Midbrain (tissue), 1 donor: ENCODE measurements around the gene EHMT1.

Experiments used
- DNase-seq: peaks from one replicate; lab custom pipeline; 2025; lab: John Stamatoyannopoulos, UW

Gene EHMT1

DNA sequence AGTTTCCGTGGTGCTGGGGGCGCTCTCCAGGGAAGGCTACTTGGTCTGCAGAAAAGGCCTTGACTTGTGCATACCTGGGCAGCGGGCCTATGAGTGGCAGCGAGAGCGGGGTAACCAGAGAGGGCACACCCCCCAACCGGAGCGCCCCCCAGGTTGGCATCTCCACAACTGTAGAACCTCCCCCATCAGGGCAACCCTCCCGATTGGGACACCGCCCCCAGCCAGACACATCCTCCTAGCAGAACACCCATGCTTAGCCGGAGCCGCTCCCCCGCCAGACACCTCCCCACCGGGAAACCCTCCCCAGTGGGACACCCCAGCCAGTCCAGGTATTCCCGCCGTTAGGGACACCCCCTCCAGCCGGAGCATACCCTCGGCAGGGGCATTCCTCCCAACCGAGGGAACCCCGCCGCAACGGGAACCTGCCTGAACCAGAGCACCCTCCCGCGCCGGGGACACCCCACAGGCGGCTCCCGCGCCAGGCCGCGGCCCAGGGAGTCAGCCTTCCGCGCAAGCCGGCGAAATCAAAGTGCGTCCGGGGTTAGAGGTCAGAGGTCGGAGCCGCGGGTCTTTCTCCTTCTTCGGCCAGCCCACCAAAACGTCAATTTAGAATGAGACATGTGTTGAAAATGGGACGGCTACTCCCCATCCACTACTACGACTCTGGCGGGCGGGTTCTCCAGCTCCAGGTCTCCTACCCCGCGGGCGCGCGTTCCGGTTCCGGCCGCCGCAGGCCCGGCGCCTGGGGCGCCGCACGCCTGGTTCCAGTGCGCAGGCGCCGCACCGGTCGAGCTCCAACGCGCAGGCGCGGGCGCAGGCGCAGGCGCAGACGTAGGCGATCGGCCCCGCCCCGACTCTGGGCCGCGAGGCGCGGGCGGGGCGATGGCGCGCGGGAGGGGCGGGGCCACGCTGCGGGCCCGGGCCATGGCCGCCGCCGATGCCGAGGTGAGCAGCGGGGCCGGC, at the start of gene EHMT1:
EHMT1 (plus strand) TSS at position 901 of the 963 bp plus-strand sequence; CDS start at position 925, 24 bp downstream.
- peak; percentile 85 for DNase-seq

DNA sequence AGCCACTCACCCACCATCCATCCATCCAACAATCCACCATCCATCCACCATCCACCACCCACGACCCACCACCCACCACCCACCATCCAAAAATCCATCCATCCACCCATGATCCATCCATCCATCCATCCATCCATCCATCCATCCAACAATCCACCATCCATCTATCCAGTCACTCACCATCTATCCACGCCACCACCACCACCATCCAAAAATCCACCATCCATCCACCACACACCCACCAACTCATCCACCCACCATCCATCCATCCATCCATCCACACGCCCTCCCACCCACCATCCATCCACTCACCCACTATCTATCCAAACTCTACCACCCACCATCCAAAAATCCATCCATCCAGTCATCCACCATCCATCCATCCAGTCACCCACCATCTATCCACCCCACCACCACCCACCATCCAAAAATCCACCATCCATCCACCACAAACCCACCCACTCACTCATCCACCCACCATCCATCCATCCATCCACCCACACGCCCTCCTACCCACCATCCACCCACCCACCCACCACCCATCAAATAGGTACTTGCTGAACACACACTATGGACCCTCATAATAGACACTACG, 49.1 kb upstream of the EHMT1 start:
- no peak for DNase-seq

DNA sequence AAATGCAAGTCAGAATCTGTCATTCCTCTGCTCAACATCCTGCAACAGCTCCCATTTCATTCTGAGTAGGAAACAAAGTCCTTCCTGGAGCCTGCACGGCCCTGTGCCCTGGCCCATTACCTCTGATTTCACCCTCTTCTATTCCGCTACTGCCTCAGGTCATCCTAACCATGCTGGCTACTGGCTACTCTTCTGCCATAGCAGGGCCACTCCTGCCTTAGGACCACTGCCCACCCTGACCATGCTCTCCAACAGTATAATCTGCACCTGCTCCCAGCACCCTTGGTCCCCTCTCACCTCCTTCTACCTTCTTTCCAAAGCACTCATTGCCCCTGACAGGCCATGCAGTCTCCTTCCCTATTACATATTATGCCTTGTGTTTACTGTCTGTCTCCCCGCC, 48.2 kb upstream of the EHMT1 start:
- DNase-seq, result no peak

DNA sequence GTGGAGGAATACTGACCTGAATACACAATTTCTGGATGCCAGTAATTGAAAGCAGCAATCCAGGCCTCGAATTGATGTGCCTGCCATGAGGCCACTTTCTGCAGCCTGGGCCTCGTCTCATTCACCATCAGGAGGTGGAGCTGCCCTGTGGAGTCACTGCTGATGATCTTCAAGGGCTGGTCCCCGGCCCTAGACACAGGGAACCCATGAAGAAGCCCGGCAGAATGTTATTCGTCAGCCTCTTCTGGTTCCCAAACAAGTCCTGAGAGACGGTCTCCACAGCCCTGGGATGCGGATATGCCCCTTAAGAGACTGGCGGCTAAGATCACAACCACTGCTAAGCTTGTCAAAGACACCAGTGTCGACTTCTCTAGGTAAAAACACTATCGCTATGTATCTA, 44.6 kb upstream of the EHMT1 start:
- DNase-seq, result no peak

DNA sequence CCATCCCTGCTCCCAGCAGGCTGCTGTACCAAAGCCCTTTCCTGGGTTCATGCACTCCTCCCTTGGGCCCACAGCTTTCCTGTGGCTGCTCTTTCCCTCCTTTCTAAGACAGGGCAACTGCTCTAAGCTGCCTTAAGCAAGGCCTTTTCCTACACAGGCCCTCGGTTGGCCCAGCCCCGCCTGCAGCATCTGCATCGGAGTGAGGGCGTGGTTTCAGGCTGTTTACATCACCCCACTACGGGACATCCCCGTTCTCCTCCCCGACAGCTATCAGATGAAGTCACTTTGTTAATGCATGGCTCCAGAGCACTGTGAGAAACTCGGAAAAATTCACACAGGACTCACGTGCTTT, 43.5 kb upstream of the EHMT1 start:
- peak; percentile 25 for DNase-seq

DNA sequence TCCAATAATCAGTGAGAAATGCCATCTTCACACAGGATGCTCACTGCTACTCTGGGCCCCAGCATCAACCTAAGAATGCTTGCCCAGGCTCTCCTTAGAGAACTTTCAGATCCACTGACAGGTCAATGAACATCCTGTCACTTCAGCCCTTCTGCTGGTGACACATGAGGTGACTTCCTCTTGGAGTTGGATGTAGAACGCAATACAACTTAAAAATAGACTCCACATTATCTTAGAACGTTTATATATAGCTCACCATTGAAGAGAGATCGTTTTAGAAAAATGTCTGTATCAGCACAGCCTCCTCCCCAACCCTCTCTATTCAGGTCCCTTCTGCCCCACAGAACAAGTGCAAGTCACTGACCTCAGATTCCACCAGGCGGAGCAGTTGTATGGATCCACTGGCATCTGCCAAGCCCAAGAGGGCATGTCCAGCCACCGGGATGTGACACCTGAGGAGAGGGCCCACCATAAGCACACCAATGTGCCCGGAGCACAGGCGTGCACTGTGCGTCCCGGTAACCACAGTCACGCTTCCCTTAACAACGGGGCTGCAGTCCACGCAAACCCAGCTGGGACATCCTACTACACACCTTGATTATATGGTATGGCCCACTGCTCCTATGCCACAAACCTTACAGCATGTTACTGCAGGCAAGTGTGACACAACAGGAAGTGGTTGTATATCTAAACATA, 42.9 kb upstream of the EHMT1 start:
- no peak for DNase-seq

DNA sequence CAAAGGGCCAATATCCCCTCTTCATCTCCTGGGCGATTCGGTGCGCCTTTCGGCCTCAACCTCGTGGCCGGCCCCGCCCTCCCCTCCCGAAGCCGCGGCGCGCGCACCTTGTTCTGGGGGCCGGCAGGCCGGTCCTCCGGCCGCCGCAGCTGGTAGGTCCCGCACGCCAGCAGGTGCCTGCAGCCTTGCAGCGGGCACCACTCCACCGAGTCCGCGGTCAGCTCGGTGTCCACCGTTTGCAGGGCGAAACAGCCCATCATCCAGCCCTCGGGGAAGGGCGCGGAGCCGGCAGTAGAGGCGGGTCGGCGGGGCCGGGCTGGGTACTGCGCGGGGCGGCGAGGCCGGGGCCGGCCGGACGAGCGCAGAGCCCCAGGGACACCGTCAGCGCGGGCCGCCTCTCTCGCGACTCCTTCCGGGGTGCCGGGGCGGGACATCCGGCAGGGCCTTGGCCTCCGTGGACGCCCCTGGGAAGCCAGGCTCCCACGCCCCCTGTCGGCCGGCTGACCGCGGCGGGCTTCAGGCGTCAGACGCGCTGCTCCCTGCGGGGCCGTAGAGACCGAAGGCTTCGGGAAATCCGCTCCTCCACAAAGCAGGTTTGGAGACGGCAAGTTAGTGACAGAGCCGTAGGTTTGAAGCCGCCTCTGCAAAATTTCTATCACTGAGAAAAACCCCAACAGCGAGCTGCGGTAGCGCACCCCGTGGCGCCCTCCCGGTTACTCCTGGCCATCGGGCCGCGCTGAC, 40.1 kb upstream of the EHMT1 start, which contains the start of gene DPH7:
DPH7 (minus strand) TSS at position 408 of the 741 bp plus-strand sequence; CDS start at position 260, 148 bp downstream.
- DNase-seq, result peak; percentile 97

DNA sequence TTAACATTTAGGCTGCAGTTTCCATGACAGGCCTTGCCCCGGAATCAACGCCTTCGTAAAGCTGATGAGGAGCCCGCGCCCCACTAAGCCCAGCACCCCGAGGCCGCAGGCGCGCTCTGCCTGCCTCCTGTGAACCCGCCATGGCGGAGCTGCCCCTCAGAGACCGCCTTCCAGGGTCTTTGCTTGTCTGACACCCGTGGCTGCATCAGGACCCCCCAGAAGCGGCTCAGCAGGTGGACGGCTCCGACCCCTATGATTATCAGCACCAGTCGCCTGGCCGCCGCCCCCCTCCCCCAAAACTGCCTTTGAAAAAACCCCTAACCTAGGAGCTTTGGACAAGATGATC, 39.6 kb upstream of the EHMT1 start:
- no peak for DNase-seq

DNA sequence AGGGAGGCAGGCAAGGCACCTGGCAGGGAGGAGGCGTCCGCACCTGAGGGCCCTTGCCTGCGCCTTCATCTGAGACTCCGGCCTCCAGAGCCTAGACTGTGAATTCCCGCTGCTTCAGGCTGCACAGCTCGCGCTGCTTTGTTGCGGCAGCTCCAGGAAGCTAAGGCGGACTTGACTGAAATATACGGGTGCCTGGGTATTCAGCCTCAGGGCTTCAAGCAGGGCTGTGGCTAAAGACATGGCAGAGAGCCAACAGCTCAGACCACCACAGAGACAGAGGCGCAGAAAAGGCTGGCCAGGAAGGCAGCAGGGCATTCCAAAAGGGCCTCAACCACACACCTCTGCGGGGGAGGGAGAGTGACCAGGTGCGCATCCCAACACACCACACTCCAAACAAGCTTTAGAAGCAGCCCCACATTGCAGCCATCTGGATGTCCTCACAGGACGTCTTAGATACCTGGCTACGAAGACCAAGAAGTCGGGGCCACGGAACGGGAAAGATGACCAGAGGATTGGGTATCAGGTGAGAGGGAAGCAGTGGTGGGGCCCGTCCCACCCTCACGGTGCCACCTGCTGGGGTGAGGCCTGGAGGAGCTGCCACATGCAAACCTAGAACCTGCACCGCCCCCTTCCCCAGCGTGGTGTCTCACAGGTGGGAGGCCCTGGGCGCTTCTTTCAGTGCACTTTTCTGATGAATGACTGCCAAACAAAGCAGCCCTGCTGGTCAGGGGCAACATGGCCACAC, 38.4 kb upstream of the EHMT1 start:
- no peak for DNase-seq

DNA sequence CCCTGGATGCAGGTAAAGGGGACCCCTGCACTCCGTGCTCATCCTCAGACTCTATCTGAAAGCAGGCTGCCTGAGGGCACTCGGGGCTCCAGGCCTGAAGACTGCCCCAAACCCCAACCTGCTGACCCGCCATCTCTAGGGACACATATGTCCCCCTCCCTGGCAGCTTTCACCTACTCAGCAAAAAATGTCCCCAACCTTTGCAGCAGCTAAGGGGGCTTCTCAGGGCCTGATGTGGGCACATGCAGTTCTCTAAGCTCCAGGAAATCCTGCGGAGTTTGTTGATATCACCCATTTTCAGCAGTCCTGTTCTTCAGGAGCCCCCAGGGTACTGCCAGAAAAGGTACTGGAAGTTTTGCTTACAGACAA, 37.9 kb upstream of the EHMT1 start:
- DNase-seq, result no peak

DNA sequence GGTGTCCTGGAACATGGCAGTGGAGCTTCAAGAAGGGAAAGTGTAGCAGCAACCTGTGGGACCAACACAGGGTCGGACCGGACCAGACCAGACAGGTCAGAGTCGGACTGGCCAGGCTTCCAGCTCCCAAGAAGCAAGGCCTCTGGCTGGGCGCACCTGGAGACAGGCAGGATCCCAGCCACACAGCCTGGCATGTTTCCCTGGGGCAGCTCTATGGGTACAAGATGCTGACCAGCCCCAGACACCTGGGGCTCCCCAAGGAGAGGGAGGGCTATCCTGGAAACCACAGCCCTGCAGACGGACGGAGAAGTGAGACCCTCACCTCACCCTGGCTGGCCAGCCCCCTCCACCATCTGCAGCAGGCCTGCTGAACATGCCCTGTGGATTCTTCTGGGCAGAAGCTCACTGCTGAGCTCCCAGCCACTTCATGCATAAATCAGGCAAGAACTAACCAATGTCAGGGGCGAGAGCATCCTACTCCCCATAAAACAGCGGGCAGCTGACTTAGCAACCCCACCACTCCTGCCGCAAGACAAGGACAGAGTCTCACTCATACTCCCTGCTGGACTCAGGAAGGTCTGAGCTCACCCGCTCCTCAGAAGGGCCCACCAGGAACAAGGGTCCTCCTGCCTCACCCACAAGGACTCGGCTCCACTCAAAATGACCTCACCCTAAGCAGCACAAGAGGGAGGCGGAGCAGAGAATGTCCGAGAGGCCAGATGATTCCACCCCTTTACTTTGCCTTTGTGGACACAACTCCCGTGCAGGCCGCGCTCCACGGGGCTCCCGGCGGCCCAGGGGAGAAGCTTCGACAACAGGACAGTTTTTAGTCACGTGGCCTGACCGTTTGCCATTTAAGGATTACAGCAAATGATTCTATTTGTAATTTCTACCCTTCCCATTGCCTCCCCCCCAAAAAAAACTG, 37.2 kb upstream of the EHMT1 start:
- no peak for DNase-seq

DNA sequence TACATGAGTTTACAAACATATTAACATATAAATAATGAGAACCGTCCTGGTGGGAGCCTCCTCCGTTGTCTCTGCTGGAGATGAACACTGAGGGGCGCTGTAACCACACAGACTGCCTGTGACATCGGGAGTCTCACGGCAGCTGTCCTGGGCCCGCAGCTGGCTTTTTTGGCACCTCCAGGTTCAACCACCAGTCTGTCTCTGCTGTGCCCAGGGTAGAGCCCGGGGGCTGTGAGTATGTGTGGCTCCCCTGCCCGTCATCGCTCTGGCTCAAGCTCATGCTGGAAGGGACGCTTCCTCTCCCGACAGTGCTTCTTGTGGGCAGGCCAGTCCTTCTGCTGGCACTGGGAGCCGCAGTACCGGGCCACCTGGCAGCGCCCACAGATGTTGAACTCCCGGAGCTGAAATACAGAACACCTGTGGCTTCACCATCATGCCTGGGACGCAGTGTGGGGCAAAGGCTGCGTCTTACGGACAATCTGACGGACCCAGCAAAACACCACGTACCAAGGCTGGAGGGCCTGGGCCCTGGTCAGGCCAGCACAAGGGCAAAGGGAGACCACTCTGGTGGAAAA, 36.4 kb upstream of the EHMT1 start:
- DNase-seq, result no peak

DNA sequence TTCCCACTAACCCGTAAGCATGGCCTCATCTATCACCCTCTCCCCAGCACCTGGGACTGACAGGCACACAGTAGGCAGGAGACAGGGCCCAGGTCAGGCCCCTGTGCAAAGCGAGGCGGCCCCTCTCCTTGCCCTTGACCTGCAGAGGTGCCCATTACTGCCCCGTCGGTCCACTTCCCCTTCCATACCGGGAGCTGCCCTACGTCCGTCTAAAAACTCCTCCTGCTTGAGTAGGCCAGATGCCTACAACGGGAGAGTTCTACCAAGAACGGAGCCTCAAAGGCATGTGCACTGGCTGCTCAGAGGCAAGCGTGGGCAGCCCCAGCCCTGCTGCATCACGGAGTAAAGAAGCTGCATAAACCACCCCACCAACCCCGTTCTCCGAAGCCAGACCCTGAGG, 35.5 kb upstream of the EHMT1 start:
- DNase-seq, result no peak

DNA sequence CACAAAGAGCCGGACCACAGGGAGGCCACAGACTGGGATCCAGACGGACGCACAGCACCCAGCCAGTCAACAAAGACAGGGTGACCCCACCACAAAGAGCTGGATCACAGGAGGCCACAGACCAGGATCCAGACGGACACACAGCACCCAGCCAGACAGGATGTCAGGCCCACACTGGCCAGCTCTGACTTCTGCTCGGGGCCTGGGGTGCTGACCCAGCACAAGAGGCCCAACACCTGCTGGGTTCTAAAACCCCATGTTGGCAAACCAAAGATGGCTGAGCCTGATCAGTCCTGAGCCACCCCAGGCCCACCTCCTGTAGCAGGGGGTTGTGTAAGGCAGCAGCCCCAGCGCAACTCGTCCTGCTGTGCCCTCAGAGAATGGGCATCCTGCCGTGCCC, 34.8 kb upstream of the EHMT1 start:
- no peak for DNase-seq

DNA sequence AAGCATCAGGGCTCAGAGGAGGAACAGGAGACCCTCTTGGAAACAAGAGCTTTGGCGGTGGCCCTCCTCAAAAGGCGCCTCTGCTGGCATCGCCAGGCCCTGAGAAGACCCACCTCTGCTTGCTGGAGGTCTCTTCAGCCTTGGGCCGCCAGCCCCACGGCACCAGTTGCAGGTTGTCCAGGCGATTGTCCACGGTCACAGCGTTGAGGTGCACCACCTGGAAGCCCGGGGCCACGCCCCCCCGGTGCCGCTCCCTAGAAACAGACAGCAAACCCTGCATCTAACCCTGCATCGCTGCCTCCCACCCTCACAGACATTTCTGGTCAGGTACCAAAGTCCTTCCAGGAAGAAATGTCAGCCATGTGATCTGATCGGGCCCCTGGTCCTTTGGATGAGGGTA, 32.0 kb upstream of the EHMT1 start:
- no peak for DNase-seq

DNA sequence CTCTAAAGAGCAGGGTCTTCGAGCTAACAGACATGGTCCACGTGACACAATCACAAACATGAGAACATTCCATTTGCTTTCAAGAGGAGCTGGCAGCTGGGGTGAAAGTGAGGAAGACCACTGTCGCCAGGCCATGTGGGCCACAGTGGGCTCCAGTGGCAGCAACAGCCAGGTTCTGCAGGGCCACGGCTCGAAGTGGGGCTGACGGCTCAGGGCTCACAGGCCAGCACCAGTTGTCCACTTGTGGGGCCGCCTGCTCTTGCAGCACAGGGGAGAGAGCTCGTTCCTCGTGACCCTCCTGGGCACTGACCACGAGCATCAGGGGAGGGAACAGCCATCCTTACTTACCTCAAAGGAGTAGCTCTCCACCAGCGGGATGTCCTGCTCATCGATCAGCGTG, 30.5 kb upstream of the EHMT1 start:
- DNase-seq, result no peak

DNA sequence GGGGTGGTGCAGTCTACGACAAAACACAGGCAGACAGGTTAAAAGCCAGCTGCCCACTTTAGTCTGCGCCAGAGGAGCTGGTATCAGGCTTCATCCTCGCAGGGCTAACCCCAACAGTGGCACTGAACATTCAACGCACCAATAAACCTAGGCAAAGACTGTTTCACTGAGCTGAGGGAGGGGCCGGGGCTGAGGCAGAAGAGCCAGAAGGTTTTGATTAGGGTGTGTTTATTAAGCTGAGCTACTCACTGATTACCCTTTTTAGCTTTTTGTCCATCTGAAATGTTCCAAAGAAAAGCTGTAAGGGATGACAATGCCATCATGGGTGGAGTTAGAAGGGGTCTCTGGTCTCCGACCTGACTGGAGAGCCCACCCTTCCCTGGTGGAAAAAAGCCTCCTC, 29.9 kb upstream of the EHMT1 start:
- no peak for DNase-seq

DNA sequence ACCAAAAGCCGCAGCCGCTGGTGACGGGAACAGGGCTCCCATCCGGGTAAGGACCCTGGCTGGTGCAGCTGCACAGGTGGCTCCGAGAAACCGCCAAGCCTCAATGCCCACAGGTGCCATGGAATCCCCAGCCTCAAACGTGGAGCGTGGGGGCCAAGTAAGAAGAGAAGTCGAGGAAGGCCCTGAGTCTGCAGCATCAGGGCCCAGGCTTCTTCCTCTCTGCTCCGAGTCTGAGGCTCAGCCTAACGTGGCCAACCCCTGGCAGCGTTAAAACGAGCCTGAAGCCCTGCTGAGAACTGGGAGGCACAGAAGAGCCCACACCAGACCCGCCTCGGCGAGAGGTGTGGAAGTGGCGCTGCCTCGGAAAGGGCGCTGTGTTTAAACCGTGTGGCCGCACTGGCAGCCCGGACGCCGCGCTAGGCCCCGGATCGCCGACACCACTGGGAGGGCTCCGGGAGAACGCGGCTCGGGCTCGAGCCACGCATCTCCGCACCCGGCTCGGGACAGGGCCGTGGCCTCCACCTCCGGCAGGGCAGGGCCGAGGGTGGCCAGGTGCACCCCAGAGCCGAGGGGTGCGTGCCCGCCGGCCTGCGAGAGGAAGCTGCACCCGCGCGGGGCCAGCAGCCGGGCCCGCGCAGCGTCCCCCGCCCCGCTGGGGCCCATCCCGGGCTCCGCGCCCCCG, 29.2 kb upstream of the EHMT1 start:
- DNase-seq, result no peak

DNA sequence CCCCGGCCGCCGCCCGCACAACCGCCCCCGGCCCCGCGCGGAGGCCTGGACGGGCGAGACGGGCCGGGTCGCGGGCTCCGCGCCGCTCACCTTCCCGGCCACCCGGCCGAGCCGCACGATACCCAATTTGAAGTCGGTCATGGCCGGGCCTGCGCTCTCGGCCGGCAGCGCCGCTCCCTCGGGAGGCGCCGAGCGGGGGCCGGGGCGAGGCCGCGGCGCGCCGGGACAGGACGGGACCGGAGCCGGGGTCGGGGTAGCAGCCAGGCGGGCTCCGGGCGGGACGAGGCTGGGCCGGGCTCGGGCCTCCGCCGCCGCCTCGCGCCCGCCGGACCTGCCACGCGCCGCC, 28.7 kb upstream of the EHMT1 start:
- DNase-seq, result no peak
